Body of pancreas (tissue), 4 donors: ENCODE data around the gene FAM200C. TPM values are rescaled to one million over a fixed set of nuclear protein-coding genes. Genes with fewer than 3 reads are reported as not detected.
A peak's percentile ranks its signal among the peaks of the same experiment; 100 is the strongest.

ENCODE experiments used
- ATAC-seq: fragments of 150-250 bp; one replicate; pipeline ENCODE4 v1.9.1; 2016
- DNase-seq, 4 donors: peaks; one replicate each; pipeline ENCODE4 v3.0.0-alpha.2; 2019
- H3K27ac ChIP-seq, 4 donors: fragments of 200-600 bp; sonication (generic); 1 replicate in 3 of 4; 2 replicates in 1 of 4; pipeline versions ENCODE4 v1.5.1 to v1.6.1; 2016 to 2019; ENCODE audit warnings: mild to moderate bottlenecking in 1 of 4, mixed read lengths in 1 of 4, moderate library complexity in 1 of 4
- H3K27me3 ChIP-seq, 2 donors: fragments of 200-600 bp; sonication (generic); one replicate each; pipeline ENCODE4 v1.6.0; 2016; ENCODE audit warnings: mild to moderate bottlenecking in 1 of 2
- H3K36me3 ChIP-seq, 2 donors: fragments of 200-600 bp; sonication (generic); replicated peaks in 1 of 2; 2 replicates each; pipeline ENCODE4 v1.5.1; 2016; ENCODE audit warnings: low read depth in 2 of 2; ENCODE audit not compliant: insufficient read depth in 1 of 2
- H3K4me1 ChIP-seq: fragments of 200-600 bp; sonication (generic); one replicate; pipeline ENCODE4 v1.6.0; 2016
- H3K4me3 ChIP-seq, 2 donors: fragments of 200-600 bp; sonication (generic); 1 replicate in 1 of 2; 2 replicates in 1 of 2; pipeline ENCODE4 v1.5.1; 2016 to 2019
- H3K9me3 ChIP-seq, 3 donors: fragments of 200-600 bp; sonication (generic); 1 replicate in 2 of 3; 2 replicates in 1 of 3; pipeline ENCODE4 v1.5.1; 2016
- CTCF ChIP-seq, 7 experiments: fragments of 450-650 bp in 4 of 7; fragments of 200-600 bp in 3 of 7; sonication (generic) in 3 of 7; IDR thresholded peaks; one replicate each; pipeline ENCODE4 v1.5.1; 2016 to 2019; ENCODE audit warnings: antibody characterized with exemption in 7 of 7
- POLR2A ChIP-seq, 3 donors: fragments of 450-650 bp; IDR thresholded peaks; one replicate each; pipeline ENCODE4 v1.6.1; 2016; ENCODE audit warnings: antibody characterized with exemption in 3 of 3, mild to moderate bottlenecking in 2 of 3
- WGBS, 2 donors: methylation state at CpG; one replicate each; pipeline ENCODE4 v1.1.5; 2017; 5-methylcytosine and 5-hydroxymethylcytosine counted together
- intact Hi-C: fragments of 100-400 bp; cut with DNase I; formaldehyde crosslinking; loops from one replicate; pipeline ENCODE4 v1.15.1; 2023
- total RNA-seq, 2 donors: library from RNA; depleted of rRNA; stranded (reverse); fragments of >200 nt; gene quantifications; one replicate each; pipeline ENCODE4 v1.1.0, GENCODE V29; 2016

The FAM200C gene
- total RNA-seq, 2 donors from 2014 or later, result 4.6 to 6.0 TPM

GRCh38 chr5:160421625-160422258, 21.9 kb upstream of the FAM200C start, which contains the start of gene PTTG1:
Gene PTTG1, plus strand, starts transcription at chr5:160421855. Its CDS starts 458 bp downstream, at chr5:160422313.
- H3K9me3 ChIP-seq, result no peaks in the 10 kb centered on the region
- peak within 1 kb of the TSS in 2 of 4 donors; percentile 24 to 54 for H3K27ac ChIP-seq
- peak within 1 kb of the TSS; percentile 34 to 49 for H3K4me3 ChIP-seq
- ATAC-seq, result peak; percentile 85
- no peaks in the 10 kb centered on the region for H3K36me3 ChIP-seq
- peak; percentile 95 to 98 (median 96) for DNase-seq
- intact Hi-C loops, result no loop called here
- TF ChIP-seq POLR2A (IDR thresholded peaks at IDR 0.05) (peak in 2 of 3 donors; percentile 14 to 19), CTCF (IDR thresholded peaks at IDR 0.05) (no peak)
- WGBS, 2 donors, result 2% methylated on average over 30 to 39 of the region's 39 CpGs
- H3K27me3 ChIP-seq, result no peaks in the 10 kb centered on the region
- peaks cover 30% of the 10 kb centered on the region for H3K4me1 ChIP-seq

GRCh38 chr5:160420331-160420610, 20.4 kb upstream of the FAM200C start:
- Histone ChIP-seq H3K27ac (no peak overlapping the region), H3K4me1 (peaks cover 34% of the 10 kb centered on the region), H3K36me3 (no peaks in the 10 kb centered on the region), H3K9me3 (no peaks in the 10 kb centered on the region), H3K4me3 (no peak overlapping the region), H3K27me3 (no peaks in the 10 kb centered on the region)
- no peak for TF ChIP-seq CTCF (IDR thresholded peaks at IDR 0.05)
- TF ChIP-seq POLR2A (IDR thresholded peaks at IDR 0.05), result no peak
- DNase-seq (no peak), ATAC-seq (no peak)
- intact Hi-C loops, result no loop called here

- WGBS, 2 donors, result 36 to 40% methylated on average over 11 of the region's 11 CpGs
- TF ChIP-seq POLR2A (IDR thresholded peaks at IDR 0.05), result no peak
- TF ChIP-seq CTCF (IDR thresholded peaks at IDR 0.05), result no peak
- ATAC-seq (no peak), DNase-seq (no peak)
- H3K4me3 ChIP-seq, result peak overlapping the region in 1 of 2 donors; percentile 19
- H3K9me3 ChIP-seq, result no peaks in the 10 kb centered on the region
- H3K36me3 ChIP-seq, result no peaks in the 10 kb centered on the region
- no peaks in the 10 kb centered on the region for H3K27me3 ChIP-seq
- intact Hi-C loops, result no loop called here
- H3K27ac ChIP-seq, result peak overlapping the region; percentile 46 to 90 (median 84)
- peaks cover 34% of the 10 kb centered on the region for H3K4me1 ChIP-seq
Observed at GRCh38 chr5:160419458-160420330, 19.8 kb upstream of the FAM200C start.

GRCh38 chr5:160418561-160419457, 19.0 kb upstream of the FAM200C start, which contains the start of gene SLU7:
Gene SLU7, minus strand, starts transcription at chr5:160419081. Its CDS starts 3,787 bp downstream, at chr5:160415294.
- Histone ChIP-seq H3K9me3 (no peaks in the 10 kb centered on the region), H3K4me1 (peaks cover 34% of the 10 kb centered on the region), H3K36me3 (peaks cover 0 to 5% of the 10 kb centered on the region in 2 donors), H3K4me3 (peak within 1 kb of the TSS; percentile 46 to 78), H3K27me3 (no peaks in the 10 kb centered on the region), H3K27ac (peak within 1 kb of the TSS; percentile 63 to 90 (median 84))
- 1% methylated on average over 48 of the region's 48 CpGs for WGBS, 2 donors
- peak; percentile 95 to 96 (median 96) for DNase-seq
- intact Hi-C loops, result no loop called here
- peak; percentile 50 to 87 (median 86) for TF ChIP-seq POLR2A (IDR thresholded peaks at IDR 0.05)
- no peak for TF ChIP-seq CTCF (IDR thresholded peaks at IDR 0.05)
- ATAC-seq, result peak; percentile 97
